Liver (tissue), 3 donors: ENCODE measurements around the gene STK35.
"Not testable (repeated sequence)": the region's sequence is repeated elsewhere in the genome, so short reads cannot be mapped to it uniquely, and the experiment has no call there.

Source experiments
- FOXA2 ChIP-seq: IDR thresholded peaks from 2 replicates; pipeline ENCODE4 v1.6.1; 2016; ENCODE audit warnings: antibody characterized with exemption
- GABPA ChIP-seq, 2 donors: IDR thresholded peaks in 1 of 2; conservative IDR thresholded peaks in 1 of 2; 2 replicates each; pipeline ENCODE4 v1.6.1; 2016; ENCODE audit warnings: antibody characterized with exemption in 2 of 2, mild to moderate bottlenecking in 1 of 2, moderate library complexity in 1 of 2
- YY1 ChIP-seq: IDR thresholded peaks from 2 replicates; pipeline ENCODE4 v1.6.1; 2016; ENCODE audit warnings: antibody characterized with exemption, mild to moderate bottlenecking
- TF ChIP-seq, protein P1 (sequence below): fragments of 150-350 bp; IDR thresholded peaks from 2 replicates; pipeline ENCODE4 v1.5.1; 2017; ENCODE audit warnings: improper control_type of control experiment, low read depth, low read length; ENCODE audit not compliant: missing input control
- TF ChIP-seq, protein P2 (sequence below): IDR thresholded peaks from 2 replicates; pipeline ENCODE4 v1.6.1; 2016; ENCODE audit warnings: antibody characterized with exemption
- donor health status: healthy.
- donor health status: healthy.

DNA sequence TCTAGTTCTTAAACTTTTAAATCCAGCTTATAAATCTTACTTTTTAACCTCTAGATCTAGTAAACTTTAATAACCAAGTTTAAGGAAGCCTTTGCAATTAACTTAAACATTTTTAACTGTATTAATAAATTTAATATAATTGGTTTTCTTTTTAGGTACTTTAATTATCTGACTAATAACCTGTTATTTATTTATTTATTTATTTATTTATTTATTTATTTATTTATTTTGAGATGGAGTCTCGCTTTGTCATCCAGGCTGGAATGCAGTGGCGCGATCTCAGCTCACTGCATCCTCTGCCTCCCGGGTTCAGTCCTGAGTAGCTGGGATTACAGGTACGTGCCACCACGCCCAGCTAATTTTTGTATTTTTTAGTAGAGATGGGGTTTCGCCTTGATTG is 83.3 kb downstream of the STK35 start:
- TF ChIP-seq, protein P1, sequence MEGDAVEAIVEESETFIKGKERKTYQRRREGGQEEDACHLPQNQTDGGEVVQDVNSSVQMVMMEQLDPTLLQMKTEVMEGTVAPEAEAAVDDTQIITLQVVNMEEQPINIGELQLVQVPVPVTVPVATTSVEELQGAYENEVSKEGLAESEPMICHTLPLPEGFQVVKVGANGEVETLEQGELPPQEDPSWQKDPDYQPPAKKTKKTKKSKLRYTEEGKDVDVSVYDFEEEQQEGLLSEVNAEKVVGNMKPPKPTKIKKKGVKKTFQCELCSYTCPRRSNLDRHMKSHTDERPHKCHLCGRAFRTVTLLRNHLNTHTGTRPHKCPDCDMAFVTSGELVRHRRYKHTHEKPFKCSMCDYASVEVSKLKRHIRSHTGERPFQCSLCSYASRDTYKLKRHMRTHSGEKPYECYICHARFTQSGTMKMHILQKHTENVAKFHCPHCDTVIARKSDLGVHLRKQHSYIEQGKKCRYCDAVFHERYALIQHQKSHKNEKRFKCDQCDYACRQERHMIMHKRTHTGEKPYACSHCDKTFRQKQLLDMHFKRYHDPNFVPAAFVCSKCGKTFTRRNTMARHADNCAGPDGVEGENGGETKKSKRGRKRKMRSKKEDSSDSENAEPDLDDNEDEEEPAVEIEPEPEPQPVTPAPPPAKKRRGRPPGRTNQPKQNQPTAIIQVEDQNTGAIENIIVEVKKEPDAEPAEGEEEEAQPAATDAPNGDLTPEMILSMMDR, result not testable (repeated sequence)
- TF ChIP-seq, protein P2, sequence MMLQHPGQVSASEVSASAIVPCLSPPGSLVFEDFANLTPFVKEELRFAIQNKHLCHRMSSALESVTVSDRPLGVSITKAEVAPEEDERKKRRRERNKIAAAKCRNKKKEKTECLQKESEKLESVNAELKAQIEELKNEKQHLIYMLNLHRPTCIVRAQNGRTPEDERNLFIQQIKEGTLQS, result not testable (repeated sequence)
- not testable (repeated sequence) for TF ChIP-seq GABPA (IDR thresholded peaks at IDR 0.05 in 1 of 2, conservative IDR thresholded peaks at IDR 0.05 in 1 of 2); YY1; FOXA2
